Measurements from ENCODE around the gene PRR18. TPM values are rescaled to one million over a fixed set of nuclear protein-coding genes. Genes with fewer than 3 reads are reported as not detected.

The PRR18 gene
- total RNA-seq, 1 donor from 2014 or later: 0.60 TPM

- H3K36me3 Mint-ChIP-seq (ENCODE audit: insufficient read depth): peaks cover 1% of the 10 kb centered on the region
- H3K4me3 Mint-ChIP-seq (ENCODE audit: low read depth): peak overlapping the region; percentile 17
- peaks cover 3% of the 10 kb centered on the region for H3K9me3 Mint-ChIP-seq (ENCODE audit: low read depth)
- no peak overlapping the region for H3K27ac Mint-ChIP-seq
- no peak for TF ChIP-seq CTCF (IDR thresholded peaks at IDR 0.05; ENCODE audit: unreplicated experiment)
- H3K4me1 Mint-ChIP-seq (ENCODE audit: low read depth): peaks cover 7% of the 10 kb centered on the region
- peaks cover 15% of the 10 kb centered on the region for H3K27me3 Mint-ChIP-seq
- DNase-seq (ENCODE audit: low spot score, unreplicated experiment): no peak
Measured at GRCh38 chr6:166344240-166344639, 36.0 kb upstream of the PRR18 start.

- peak overlapping the region; percentile 89 for H3K27ac Mint-ChIP-seq
- H3K36me3 Mint-ChIP-seq (ENCODE audit: insufficient read depth): no peaks in the 10 kb centered on the region
Measured at GRCh38 chr6:166343150-166343487, 34.9 kb upstream of the PRR18 start.

GRCh38 chr6:166342349-166343149, 34.4 kb upstream of the PRR18 start, which contains the start of gene SFT2D1:
Gene SFT2D1 (minus strand): TSS chr6:166342545. CDS start chr6:166342481, 64 bp downstream.
- H3K27ac Mint-ChIP-seq: peak within 1 kb of the TSS; percentile 95
- H3K36me3 Mint-ChIP-seq (ENCODE audit: insufficient read depth): no peaks in the 10 kb centered on the region
- no peaks in the 10 kb centered on the region for H3K9me3 Mint-ChIP-seq (ENCODE audit: low read depth)
- H3K27me3 Mint-ChIP-seq: peaks cover 11% of the 10 kb centered on the region
- DNase-seq (ENCODE audit: low spot score, unreplicated experiment): peak; percentile 66
- no peak for TF ChIP-seq CTCF (IDR thresholded peaks at IDR 0.05; ENCODE audit: unreplicated experiment)
- H3K4me3 Mint-ChIP-seq (ENCODE audit: low read depth): peak within 1 kb of the TSS; percentile 97
- peaks cover 7% of the 10 kb centered on the region for H3K4me1 Mint-ChIP-seq (ENCODE audit: low read depth)

More at GRCh38 chr6:166343150-166343487, 34.9 kb upstream of the PRR18 start:
- Mint-ChIP-seq H3K9me3 (ENCODE audit: low read depth) (no peaks in the 10 kb centered on the region), H3K4me1 (ENCODE audit: low read depth) (peaks cover 7% of the 10 kb centered on the region), H3K4me3 (ENCODE audit: low read depth) (peak overlapping the region; percentile 97), H3K27me3 (peaks cover 15% of the 10 kb centered on the region)
- DNase-seq (ENCODE audit: low spot score, unreplicated experiment): no peak
- TF ChIP-seq CTCF (IDR thresholded peaks at IDR 0.05; ENCODE audit: unreplicated experiment): no peak

- Mint-ChIP-seq H3K9me3 (ENCODE audit: low read depth) (no peaks in the 10 kb centered on the region), H3K27me3 (peaks cover 7% of the 10 kb centered on the region), H3K27ac (peak overlapping the region; percentile 95), H3K4me3 (ENCODE audit: low read depth) (peak overlapping the region; percentile 97), H3K36me3 (ENCODE audit: insufficient read depth) (peaks cover 1% of the 10 kb centered on the region), H3K4me1 (ENCODE audit: low read depth) (peaks cover 7% of the 10 kb centered on the region)
- no peak for TF ChIP-seq CTCF (IDR thresholded peaks at IDR 0.05; ENCODE audit: unreplicated experiment)
- no peak for DNase-seq (ENCODE audit: low spot score, unreplicated experiment)
Measured at GRCh38 chr6:166341977-166342348, 33.8 kb upstream of the PRR18 start.

GRCh38 chr6:166341464-166341863, 33.3 kb upstream of the PRR18 start:
- no peak for DNase-seq (ENCODE audit: low spot score, unreplicated experiment)
- Mint-ChIP-seq H3K27ac (peak overlapping the region; percentile 95), H3K4me1 (ENCODE audit: low read depth) (peaks cover 7% of the 10 kb centered on the region), H3K27me3 (peaks cover 5% of the 10 kb centered on the region), H3K4me3 (ENCODE audit: low read depth) (peak overlapping the region; percentile 97), H3K36me3 (ENCODE audit: insufficient read depth) (peaks cover 1% of the 10 kb centered on the region), H3K9me3 (ENCODE audit: low read depth) (no peaks in the 10 kb centered on the region)
- no peak for TF ChIP-seq CTCF (IDR thresholded peaks at IDR 0.05; ENCODE audit: unreplicated experiment)
